Endothelial cell (in vitro differentiated cells): Measurements from ENCODE around the gene CECR2. TPM values are rescaled to one million over a fixed set of nuclear protein-coding genes. Genes with fewer than 3 reads are reported as not detected.

ENCODE experiments used
- DNase-seq: peaks from one replicate; pipeline ENCODE4 v3.0.0; 2021; ENCODE audit warnings: low spot score
- H3K27ac Mint-ChIP-seq: one replicate; pipeline ENCODE4 v1.8.0; 2021; ENCODE audit warnings: mixed read lengths, inconsistent platforms; ENCODE audit not compliant: unreplicated experiment
- H3K27me3 Mint-ChIP-seq: one replicate; pipeline ENCODE4 v1.8.0; 2021; ENCODE audit warnings: mild to moderate bottlenecking, moderate library complexity, mixed read lengths, inconsistent platforms; ENCODE audit not compliant: unreplicated experiment
- H3K36me3 Mint-ChIP-seq: one replicate; pipeline ENCODE4 v1.8.0; 2021; ENCODE audit warnings: mild to moderate bottlenecking, low read depth, mixed read lengths, inconsistent platforms; ENCODE audit not compliant: unreplicated experiment
- H3K4me1 Mint-ChIP-seq: one replicate; pipeline ENCODE4 v1.8.0; 2021; ENCODE audit warnings: mild to moderate bottlenecking, mixed read lengths, inconsistent platforms; ENCODE audit not compliant: unreplicated experiment
- H3K4me3 Mint-ChIP-seq: one replicate; pipeline ENCODE4 v1.8.0; 2021; ENCODE audit warnings: mild to moderate bottlenecking, mixed read lengths, inconsistent platforms; ENCODE audit not compliant: unreplicated experiment
- H3K9me3 Mint-ChIP-seq: one replicate; pipeline ENCODE4 v1.8.0; 2021; ENCODE audit warnings: mixed read lengths, inconsistent platforms; ENCODE audit not compliant: unreplicated experiment
- total RNA-seq: library from RNA; stranded (reverse); fragmentation: NEBNext Ultra II Directional; extraction: Animal tissue kit (Norgen Biotek cat#: 25700); gene quantifications from one replicate; pipeline ENCODE4 v1.2.1, GENCODE V29; 2021; ENCODE audit not compliant: unreplicated experiment
- TF ChIP-seq, protein P1 (sequence below): fragments of 200-600 bp; sonication (generic); IDR thresholded peaks from one replicate; pipeline ENCODE4 v1.5.0; 2021; ENCODE audit warnings: antibody characterized with exemption; ENCODE audit not compliant: unreplicated experiment

The CECR2 gene
- total RNA-seq, 1 donor from 2014 or later = 65.3 TPM

DNA sequence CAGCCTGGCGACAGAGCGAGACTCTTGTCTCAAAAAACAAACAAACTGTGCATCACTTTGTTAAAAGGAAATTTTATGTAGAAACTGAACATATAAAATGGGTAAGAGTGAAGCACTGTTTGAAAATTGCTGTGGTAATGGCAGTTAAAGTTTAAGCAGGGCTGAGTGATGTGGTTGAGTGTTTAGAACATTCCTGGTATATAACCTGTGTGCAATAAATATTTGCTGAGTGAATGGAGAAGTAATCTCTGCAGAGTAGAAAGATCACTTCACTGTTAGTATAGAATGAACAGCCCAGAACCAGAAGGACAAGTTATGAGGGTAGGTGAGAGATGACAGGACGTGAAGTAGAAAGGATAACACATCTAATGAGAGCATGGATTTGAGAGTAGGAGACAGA lies 27.3 kb downstream of the CECR2 start:
- Mint-ChIP-seq H3K4me3 (peak overlapping the region; percentile 8), H3K9me3 (no peaks in the 10 kb centered on the region), H3K36me3 (no peaks in the 10 kb centered on the region), H3K27ac (no peak overlapping the region), H3K27me3 (no peaks in the 10 kb centered on the region), H3K4me1 (peaks cover 25% of the 10 kb centered on the region)
- TF ChIP-seq, protein P1, sequence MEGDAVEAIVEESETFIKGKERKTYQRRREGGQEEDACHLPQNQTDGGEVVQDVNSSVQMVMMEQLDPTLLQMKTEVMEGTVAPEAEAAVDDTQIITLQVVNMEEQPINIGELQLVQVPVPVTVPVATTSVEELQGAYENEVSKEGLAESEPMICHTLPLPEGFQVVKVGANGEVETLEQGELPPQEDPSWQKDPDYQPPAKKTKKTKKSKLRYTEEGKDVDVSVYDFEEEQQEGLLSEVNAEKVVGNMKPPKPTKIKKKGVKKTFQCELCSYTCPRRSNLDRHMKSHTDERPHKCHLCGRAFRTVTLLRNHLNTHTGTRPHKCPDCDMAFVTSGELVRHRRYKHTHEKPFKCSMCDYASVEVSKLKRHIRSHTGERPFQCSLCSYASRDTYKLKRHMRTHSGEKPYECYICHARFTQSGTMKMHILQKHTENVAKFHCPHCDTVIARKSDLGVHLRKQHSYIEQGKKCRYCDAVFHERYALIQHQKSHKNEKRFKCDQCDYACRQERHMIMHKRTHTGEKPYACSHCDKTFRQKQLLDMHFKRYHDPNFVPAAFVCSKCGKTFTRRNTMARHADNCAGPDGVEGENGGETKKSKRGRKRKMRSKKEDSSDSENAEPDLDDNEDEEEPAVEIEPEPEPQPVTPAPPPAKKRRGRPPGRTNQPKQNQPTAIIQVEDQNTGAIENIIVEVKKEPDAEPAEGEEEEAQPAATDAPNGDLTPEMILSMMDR = no peak
- DNase-seq = no peak

DNA sequence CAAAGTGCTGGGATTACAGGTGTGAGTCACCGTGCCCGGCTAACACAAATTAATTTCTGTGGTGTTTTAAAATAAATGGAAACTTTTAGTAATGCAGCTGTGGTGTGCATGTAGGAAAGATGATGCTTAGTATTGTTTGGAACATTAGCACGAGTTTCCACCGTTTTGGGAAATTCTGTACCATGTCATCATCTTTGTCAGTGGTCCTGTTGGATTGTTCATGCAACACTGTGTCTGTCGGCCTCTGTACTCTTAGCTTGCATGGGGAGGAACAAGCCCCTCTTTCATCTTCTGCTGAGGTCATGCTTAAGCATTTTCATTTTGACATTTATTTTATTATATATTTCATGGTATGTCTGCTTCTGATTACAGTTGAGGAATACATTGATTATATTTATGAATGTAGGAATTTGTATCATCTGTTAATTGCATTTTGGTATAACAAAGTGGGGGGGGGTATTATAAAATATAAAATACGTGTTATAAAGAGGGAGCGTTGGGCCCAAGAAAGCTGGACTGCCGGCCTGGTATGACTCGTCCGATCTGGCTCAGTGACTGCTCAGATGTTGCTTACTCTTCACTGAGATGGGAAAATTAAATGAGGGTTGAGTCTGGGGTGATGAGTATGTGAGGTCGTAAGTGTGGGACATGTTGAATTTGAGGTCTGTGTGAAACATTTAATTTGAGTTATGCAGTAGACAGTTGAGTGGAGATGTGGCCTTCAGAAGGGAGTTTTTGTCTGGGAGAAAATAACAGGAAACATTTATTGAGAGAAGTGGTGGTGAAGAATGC lies 28.7 kb downstream of the CECR2 start:
- H3K9me3 Mint-ChIP-seq = no peaks in the 10 kb centered on the region
- TF ChIP-seq, protein P1 = no peak
- H3K27ac Mint-ChIP-seq = peak overlapping the region; percentile 80
- H3K4me3 Mint-ChIP-seq = peak overlapping the region; percentile 39
- H3K4me1 Mint-ChIP-seq = peaks cover 25% of the 10 kb centered on the region
- no peak for DNase-seq
- no peaks in the 10 kb centered on the region for H3K27me3 Mint-ChIP-seq
- H3K36me3 Mint-ChIP-seq = no peaks in the 10 kb centered on the region

DNA sequence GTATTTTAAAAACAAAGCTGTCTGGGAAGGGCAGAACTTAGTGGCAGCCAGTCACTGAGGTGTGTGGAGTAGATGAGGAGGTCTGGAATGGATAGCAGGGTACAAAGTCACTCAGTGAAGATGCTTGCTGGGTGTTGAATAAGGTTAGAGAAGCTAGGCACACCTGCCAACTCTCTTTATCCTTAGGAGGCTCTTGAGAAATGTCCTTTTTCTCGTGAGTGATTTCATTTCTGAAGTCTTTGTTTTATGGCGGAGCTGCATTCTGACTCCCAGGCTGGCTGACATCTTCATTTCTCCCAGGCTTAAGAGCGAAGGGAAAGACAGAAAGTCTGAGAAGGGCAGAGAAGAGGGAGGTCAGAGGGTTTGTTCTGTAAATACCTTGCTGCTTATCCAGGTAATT lies 31.0 kb downstream of the CECR2 start:
- no peaks in the 10 kb centered on the region for H3K27me3 Mint-ChIP-seq
- H3K4me1 Mint-ChIP-seq = peaks cover 32% of the 10 kb centered on the region
- no peak overlapping the region for H3K27ac Mint-ChIP-seq
- H3K36me3 Mint-ChIP-seq = no peaks in the 10 kb centered on the region
- no peaks in the 10 kb centered on the region for H3K9me3 Mint-ChIP-seq
- no peak overlapping the region for H3K4me3 Mint-ChIP-seq
- DNase-seq = no peak
- TF ChIP-seq, protein P1 = no peak

DNA sequence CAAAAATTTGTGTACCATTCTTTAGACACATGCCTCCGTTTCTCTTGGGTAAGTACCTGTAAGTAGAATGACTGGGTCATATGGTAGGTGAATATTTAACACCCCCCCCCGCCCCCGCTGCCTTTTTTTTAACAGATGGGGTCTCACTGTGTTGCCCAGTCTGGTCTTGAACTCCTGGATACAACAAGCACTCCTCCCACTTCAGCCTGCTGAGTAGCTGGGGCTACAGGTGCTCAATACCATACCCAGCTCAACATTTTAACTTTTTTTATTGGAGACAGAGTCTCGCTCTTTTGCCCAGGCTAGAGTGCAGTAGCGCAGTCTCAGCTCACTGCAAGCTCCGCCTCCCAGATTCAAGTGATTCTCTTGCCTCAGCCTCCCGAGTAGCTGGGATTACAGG lies 32.5 kb downstream of the CECR2 start:
- Mint-ChIP-seq H3K9me3 (no peaks in the 10 kb centered on the region), H3K4me3 (no peak overlapping the region), H3K27me3 (no peaks in the 10 kb centered on the region), H3K36me3 (no peaks in the 10 kb centered on the region), H3K27ac (no peak overlapping the region), H3K4me1 (peaks cover 29% of the 10 kb centered on the region)
- DNase-seq = no peak
- TF ChIP-seq, protein P1 = no peak

DNA sequence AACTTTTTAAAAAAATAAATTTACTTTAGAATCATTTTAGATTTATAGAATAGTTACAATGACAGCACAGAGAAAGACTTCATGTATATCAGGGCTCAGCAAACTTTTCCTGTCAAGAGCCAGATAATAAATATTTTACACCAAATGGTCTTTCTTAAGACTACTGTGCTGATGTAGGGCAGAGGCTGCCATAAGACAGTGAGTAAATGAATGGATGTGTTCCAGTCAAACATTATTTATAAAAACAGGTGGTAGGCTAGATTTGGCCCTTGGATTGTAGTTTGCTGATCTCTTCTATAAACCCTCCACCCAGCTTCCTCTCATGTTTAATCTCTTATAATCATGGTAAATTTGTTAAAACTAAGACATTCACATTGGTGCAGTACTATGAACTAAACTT lies 33.0 kb downstream of the CECR2 start:
- H3K9me3 Mint-ChIP-seq = no peaks in the 10 kb centered on the region
- H3K27ac Mint-ChIP-seq = no peak overlapping the region
- H3K4me3 Mint-ChIP-seq = no peak overlapping the region
- no peaks in the 10 kb centered on the region for H3K36me3 Mint-ChIP-seq
- no peak for DNase-seq
- H3K4me1 Mint-ChIP-seq = peaks cover 35% of the 10 kb centered on the region
- H3K27me3 Mint-ChIP-seq = no peaks in the 10 kb centered on the region
- TF ChIP-seq, protein P1 = no peak
